ENCODE measurements around the gene DDX54.
A peak's percentile ranks its signal among the peaks of the same experiment; 100 is the strongest.

The DDX54 gene

DNA sequence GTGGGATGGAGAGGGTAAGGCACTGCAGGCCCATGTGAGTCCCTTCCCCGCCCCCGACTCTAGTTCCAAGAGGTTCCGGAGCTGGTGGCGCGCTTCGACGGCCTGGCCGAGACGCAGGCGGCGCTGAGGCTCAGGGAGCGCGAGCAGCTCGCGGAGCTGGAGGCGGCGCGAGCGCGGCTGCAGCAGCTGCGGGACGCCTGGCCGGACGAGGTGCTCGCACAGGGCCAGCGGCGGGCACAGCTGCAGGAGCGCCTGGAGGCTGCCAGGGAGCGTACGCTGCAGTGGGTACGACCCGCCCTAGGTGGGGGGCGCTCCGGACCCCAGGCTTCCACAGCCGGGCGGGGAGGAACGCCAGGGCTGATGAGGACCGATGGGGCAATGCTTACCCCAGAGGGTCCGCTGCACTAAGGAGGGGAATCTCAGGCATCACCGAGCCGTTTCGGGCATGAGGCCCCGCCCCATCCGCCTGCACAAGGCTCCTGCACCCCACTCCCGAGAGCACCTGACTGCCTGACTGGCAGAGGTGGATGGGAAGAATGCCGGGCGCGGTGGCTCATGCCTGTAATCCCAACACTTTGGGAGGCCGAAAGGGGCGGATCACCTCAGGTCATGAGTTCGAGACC is 30.8 kb downstream of the DDX54 start:
- Histone ChIP-seq H3K9ac (ENCODE audit: low read length) (no peak overlapping the region), H3K79me2 (ENCODE audit: low read length) (no peaks in the 10 kb centered on the region), H3K36me3 (replicated peaks; ENCODE audit: low read depth, low read length) (peaks cover 12% of the 10 kb centered on the region), H3K4me3 (ENCODE audit: low read length) (no peak overlapping the region), H3K4me2 (ENCODE audit: low read length) (no peak overlapping the region), H3K9me3 (ENCODE audit: insufficient read depth, low read length) (no peaks in the 10 kb centered on the region), H4K20me1 (ENCODE audit: insufficient read depth, low read length) (no peaks in the 10 kb centered on the region; the same call in 1 of the 2 replicates), H3K27ac (ENCODE audit: low read length) (no peak overlapping the region), H2AFZ (ENCODE audit: low read depth, low read length) (no peak overlapping the region), H3K27me3 (ENCODE audit: low read depth, low read length) (peaks cover 13% of the 10 kb centered on the region), H3K4me1 (ENCODE audit: low read length) (peaks cover 2% of the 10 kb centered on the region; the same call in 1 of the 2 replicates)
- TF ChIP-seq, protein P1, sequence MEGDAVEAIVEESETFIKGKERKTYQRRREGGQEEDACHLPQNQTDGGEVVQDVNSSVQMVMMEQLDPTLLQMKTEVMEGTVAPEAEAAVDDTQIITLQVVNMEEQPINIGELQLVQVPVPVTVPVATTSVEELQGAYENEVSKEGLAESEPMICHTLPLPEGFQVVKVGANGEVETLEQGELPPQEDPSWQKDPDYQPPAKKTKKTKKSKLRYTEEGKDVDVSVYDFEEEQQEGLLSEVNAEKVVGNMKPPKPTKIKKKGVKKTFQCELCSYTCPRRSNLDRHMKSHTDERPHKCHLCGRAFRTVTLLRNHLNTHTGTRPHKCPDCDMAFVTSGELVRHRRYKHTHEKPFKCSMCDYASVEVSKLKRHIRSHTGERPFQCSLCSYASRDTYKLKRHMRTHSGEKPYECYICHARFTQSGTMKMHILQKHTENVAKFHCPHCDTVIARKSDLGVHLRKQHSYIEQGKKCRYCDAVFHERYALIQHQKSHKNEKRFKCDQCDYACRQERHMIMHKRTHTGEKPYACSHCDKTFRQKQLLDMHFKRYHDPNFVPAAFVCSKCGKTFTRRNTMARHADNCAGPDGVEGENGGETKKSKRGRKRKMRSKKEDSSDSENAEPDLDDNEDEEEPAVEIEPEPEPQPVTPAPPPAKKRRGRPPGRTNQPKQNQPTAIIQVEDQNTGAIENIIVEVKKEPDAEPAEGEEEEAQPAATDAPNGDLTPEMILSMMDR (IDR thresholded peaks at IDR 0.05; ENCODE audit: low read depth, low read length): no peak
- no peak for TF ChIP-seq EZH2phosphoT487 (IDR thresholded peaks at IDR 0.05; ENCODE audit: low read depth)

DNA sequence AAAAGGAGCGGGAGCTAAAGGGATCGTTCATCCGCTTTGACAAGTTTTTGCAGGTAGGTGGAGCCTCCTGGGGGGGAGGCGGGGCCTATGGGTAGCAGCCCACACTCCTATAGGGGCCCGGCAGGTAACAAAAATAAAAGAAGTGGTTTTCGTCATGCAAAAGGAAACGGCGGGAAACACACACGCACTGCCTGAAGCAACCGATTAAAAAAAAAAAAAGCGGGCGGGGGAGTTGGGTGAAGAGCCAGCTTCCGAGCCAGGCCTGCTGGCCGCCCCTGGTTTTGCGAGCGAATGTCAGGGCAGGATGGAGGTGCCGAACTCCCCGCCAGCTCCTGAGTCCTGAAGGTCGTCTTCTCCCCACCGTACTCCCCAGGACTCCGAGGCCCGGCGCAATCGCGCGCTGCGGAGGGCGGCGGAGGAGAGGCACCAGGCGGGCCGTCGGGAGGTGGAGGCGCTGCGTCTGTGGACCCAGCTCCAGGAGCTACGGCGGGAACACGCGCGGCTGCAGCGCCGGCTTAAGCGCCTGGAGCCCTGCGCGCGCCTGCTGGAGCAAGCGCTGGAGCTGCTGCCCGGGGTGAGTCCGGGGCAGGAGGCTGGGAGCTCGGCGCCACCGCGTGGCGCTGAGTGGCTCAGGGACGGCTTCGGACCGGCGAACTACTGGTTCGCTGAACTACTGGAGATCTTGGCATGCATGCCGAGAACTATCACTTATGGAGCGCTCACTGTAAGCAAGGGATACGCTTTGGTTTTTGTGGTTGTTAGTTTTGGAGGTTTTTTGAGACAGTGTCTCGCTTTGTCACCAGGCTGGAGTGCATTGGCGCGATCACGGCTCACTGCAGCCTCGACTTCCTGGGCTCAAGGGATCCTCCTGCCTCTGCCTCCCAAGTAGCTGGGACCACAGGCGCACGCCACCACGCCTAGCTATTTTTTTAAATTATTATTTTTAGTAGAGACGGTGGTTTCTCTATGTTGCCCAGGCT is 32.2 kb downstream of the DDX54 start:
- TF ChIP-seq, protein P1 (IDR thresholded peaks at IDR 0.05; ENCODE audit: low read depth, low read length): peak; percentile 36; the same call in 1 of the 2 replicates
- TF ChIP-seq EZH2phosphoT487 (IDR thresholded peaks at IDR 0.05; ENCODE audit: low read depth): no peak
- Histone ChIP-seq H2AFZ (ENCODE audit: low read depth, low read length) (peak overlapping the region; percentile 87), H4K20me1 (ENCODE audit: insufficient read depth, low read length) (no peaks in the 10 kb centered on the region; the same call in 1 of the 2 replicates), H3K4me2 (ENCODE audit: low read length) (peak overlapping the region; percentile 76), H3K4me3 (ENCODE audit: low read length) (peak overlapping the region; percentile 79), H3K9ac (ENCODE audit: low read length) (peak overlapping the region; percentile 22; the same call in 1 of the 2 replicates), H3K4me1 (ENCODE audit: low read length) (peaks cover 2% of the 10 kb centered on the region; the same call in 1 of the 2 replicates), H3K27me3 (ENCODE audit: low read depth, low read length) (peaks cover 13% of the 10 kb centered on the region), H3K9me3 (ENCODE audit: insufficient read depth, low read length) (no peaks in the 10 kb centered on the region), H3K36me3 (replicated peaks; ENCODE audit: low read depth, low read length) (peaks cover under 1% of the 10 kb centered on the region), H3K27ac (ENCODE audit: low read length) (no peak overlapping the region), H3K79me2 (ENCODE audit: low read length) (no peaks in the 10 kb centered on the region)

DNA sequence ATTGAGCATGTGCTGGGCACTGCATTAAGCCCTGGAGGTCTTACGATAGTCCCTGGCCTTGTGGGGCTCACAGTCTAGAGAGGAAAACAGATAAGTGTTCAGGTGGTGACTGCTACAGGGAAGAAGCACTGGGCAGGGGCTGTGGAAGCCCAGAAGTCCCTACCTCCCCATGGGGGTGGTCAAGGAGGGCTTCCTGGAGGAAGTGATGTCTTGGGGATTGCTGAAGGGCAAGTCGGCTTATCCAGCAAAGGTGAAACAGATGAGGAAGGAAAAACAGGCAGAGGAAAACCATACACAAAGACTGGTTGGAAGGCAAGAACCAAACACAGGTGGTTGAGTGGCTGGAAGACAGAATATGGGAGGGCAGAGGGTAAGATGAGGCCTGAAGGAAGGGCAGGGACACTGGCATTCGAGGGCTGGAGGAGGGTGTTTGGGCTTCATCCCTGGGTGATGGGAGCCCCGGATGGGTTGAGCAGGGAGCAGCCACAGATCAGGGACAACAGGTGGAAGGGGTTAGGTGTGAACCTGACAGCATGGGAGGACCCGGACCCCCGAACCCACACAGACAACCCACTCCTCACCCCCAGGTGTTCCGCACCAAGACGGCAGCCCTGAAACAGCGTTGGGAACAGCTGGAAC is 33.0 kb downstream of the DDX54 start:
- H3K4me1 ChIP-seq (ENCODE audit: low read length): peaks cover 2% of the 10 kb centered on the region; the same call in 1 of the 2 replicates
- TF ChIP-seq EZH2phosphoT487 (IDR thresholded peaks at IDR 0.05; ENCODE audit: low read depth): no peak
- TF ChIP-seq, protein P1 (IDR thresholded peaks at IDR 0.05; ENCODE audit: low read depth, low read length): no peak
- H3K36me3 ChIP-seq (replicated peaks; ENCODE audit: low read depth, low read length): no peaks in the 10 kb centered on the region
- peak overlapping the region; percentile 79 for H3K4me3 ChIP-seq (ENCODE audit: low read length)
- H3K9ac ChIP-seq (ENCODE audit: low read length): no peak overlapping the region; the same call in 1 of the 2 replicates
- peak overlapping the region; percentile 76 for H3K4me2 ChIP-seq (ENCODE audit: low read length)
- no peaks in the 10 kb centered on the region; the same call in 1 of the 2 replicates for H4K20me1 ChIP-seq (ENCODE audit: insufficient read depth, low read length)
- H3K27ac ChIP-seq (ENCODE audit: low read length): no peak overlapping the region
- H3K27me3 ChIP-seq (ENCODE audit: low read depth, low read length): peaks cover 13% of the 10 kb centered on the region
- 0 out of 2 replicates have a peak overlapping the region, but pooled peaks have one; percentile 7 for H2AFZ ChIP-seq (ENCODE audit: low read depth, low read length)
- no peaks in the 10 kb centered on the region for H3K9me3 ChIP-seq (ENCODE audit: insufficient read depth, low read length)
- H3K79me2 ChIP-seq (ENCODE audit: low read length): no peaks in the 10 kb centered on the region
